ENCODE results near the gene DLG3.

GRCh38 chrX:70485466-70485865 lies 40.8 kb downstream of the DLG3 start:
- TF ChIP-seq CTCF (conservative IDR thresholded peaks at IDR 0.05; ENCODE audit: low read depth, low read length): no peak
- no peak for TF ChIP-seq EZH2 (IDR thresholded peaks at IDR 0.05; ENCODE audit: low read length, unreplicated experiment)

Measured in PC-3 (cell line).